ENCODE results near the gene QDPR. TPM values are rescaled to one million over a fixed set of nuclear protein-coding genes. Genes with fewer than 3 reads are reported as not detected.
"Not testable (repeated sequence)": the region's sequence is repeated elsewhere in the genome, so short reads cannot be mapped to it uniquely, and the experiment has no call there.

QDPR gene
- total RNA-seq, 1 donor from 2014 or later, result 38.5 TPM

- intact Hi-C loops (cut with DNase I), result no loop called here
- H3K27ac ChIP-seq, result no peak overlapping the region
- ATAC-seq (peak in 1 of 2 donors; percentile 43), DNase-seq (no peak)
- no peaks in the 10 kb centered on the region for H3K4me1 ChIP-seq
- no peak overlapping the region for H3K4me3 ChIP-seq
- H3K27me3 ChIP-seq (ENCODE audit: low read depth), result no peaks in the 10 kb centered on the region
- H3K9me3 ChIP-seq, result no peaks in the 10 kb centered on the region
- H3K36me3 ChIP-seq, result no peaks in the 10 kb centered on the region
- TF ChIP-seq, protein P1, sequence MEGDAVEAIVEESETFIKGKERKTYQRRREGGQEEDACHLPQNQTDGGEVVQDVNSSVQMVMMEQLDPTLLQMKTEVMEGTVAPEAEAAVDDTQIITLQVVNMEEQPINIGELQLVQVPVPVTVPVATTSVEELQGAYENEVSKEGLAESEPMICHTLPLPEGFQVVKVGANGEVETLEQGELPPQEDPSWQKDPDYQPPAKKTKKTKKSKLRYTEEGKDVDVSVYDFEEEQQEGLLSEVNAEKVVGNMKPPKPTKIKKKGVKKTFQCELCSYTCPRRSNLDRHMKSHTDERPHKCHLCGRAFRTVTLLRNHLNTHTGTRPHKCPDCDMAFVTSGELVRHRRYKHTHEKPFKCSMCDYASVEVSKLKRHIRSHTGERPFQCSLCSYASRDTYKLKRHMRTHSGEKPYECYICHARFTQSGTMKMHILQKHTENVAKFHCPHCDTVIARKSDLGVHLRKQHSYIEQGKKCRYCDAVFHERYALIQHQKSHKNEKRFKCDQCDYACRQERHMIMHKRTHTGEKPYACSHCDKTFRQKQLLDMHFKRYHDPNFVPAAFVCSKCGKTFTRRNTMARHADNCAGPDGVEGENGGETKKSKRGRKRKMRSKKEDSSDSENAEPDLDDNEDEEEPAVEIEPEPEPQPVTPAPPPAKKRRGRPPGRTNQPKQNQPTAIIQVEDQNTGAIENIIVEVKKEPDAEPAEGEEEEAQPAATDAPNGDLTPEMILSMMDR (IDR thresholded peaks at IDR 0.05), result no peak
Observed at GRCh38 chr4:17546222-17546621, 34.3 kb upstream of the QDPR start.

GRCh38 chr4:17545374-17546140 lies 33.7 kb upstream of the QDPR start:
- H3K4me3 ChIP-seq, result no peak overlapping the region
- TF ChIP-seq, protein P1 (IDR thresholded peaks at IDR 0.05), result no peak
- ATAC-seq, result no peak
- no peaks in the 10 kb centered on the region for H3K4me1 ChIP-seq
- no peak for DNase-seq
- no peaks in the 10 kb centered on the region for H3K9me3 ChIP-seq
- no peak overlapping the region for H3K27ac ChIP-seq
- no peaks in the 10 kb centered on the region for H3K36me3 ChIP-seq
- H3K27me3 ChIP-seq (ENCODE audit: low read depth), result no peaks in the 10 kb centered on the region
- intact Hi-C loops (cut with DNase I), result no loop called here

GRCh38 chr4:17544831-17545234 lies 32.9 kb upstream of the QDPR start:
- Histone ChIP-seq H3K4me3 (no peak overlapping the region), H3K27me3 (ENCODE audit: low read depth) (no peaks in the 10 kb centered on the region), H3K4me1 (no peaks in the 10 kb centered on the region), H3K9me3 (no peaks in the 10 kb centered on the region), H3K36me3 (no peaks in the 10 kb centered on the region), H3K27ac (no peak overlapping the region)
- DNase-seq (no peak), ATAC-seq (no peak)
- intact Hi-C loops (cut with DNase I), result no loop called here
- TF ChIP-seq, protein P1 (IDR thresholded peaks at IDR 0.05), result no peak

DNA sequence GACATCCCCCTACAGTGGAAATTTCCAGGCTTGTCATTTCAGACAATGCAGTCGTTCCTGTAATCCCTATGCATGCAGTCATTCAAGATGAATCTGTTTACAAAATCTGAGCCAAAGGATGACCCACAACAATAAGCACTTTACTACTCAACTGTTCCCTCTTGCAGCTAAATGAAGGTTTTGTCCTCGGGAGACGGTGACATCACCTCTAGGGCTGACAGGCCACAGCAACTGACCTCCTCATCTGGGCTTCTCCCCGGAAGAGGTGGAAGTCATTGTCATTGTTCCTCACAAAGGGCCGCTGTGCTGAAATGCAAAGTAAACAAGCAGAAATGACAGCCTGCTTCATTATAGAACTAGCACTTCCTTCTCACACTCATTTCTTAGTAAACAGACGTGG lies 32.3 kb upstream of the QDPR start:
- Histone ChIP-seq H3K4me1 (no peaks in the 10 kb centered on the region), H3K4me3 (no peak overlapping the region), H3K9me3 (no peaks in the 10 kb centered on the region), H3K27ac (no peak overlapping the region), H3K27me3 (ENCODE audit: low read depth) (no peaks in the 10 kb centered on the region), H3K36me3 (no peaks in the 10 kb centered on the region)
- intact Hi-C loops (cut with DNase I), result no loop called here
- DNase-seq, result no peak
- peak in 1 of 2 donors; percentile 20 for ATAC-seq
- TF ChIP-seq, protein P1 (IDR thresholded peaks at IDR 0.05), result no peak

- ATAC-seq; DNase-seq; intact Hi-C loops (cut with DNase I): not testable (repeated sequence)
Observed at GRCh38 chr4:17537060-17537459, 25.2 kb upstream of the QDPR start.

GRCh38 chr4:17535906-17536305 lies 24.0 kb upstream of the QDPR start:
- no peak for ATAC-seq
- TF ChIP-seq, protein P1 (IDR thresholded peaks at IDR 0.05), result no peak

More at GRCh38 chr4:17537060-17537459, 25.2 kb upstream of the QDPR start:
- H3K27me3 ChIP-seq (ENCODE audit: low read depth); H3K9me3 ChIP-seq; H3K36me3 ChIP-seq; H3K27ac ChIP-seq; H3K4me1 ChIP-seq; H3K4me3 ChIP-seq: not testable (repeated sequence)

More at GRCh38 chr4:17535906-17536305, 24.0 kb upstream of the QDPR start:
- no peaks in the 10 kb centered on the region for H3K4me1 ChIP-seq
- no peaks in the 10 kb centered on the region for H3K27me3 ChIP-seq (ENCODE audit: low read depth)
- H3K36me3 ChIP-seq, result no peaks in the 10 kb centered on the region
- DNase-seq, result no peak
- intact Hi-C loops (cut with DNase I), result no loop called here
- no peak overlapping the region for H3K4me3 ChIP-seq
- H3K9me3 ChIP-seq, result no peaks in the 10 kb centered on the region
- no peak overlapping the region for H3K27ac ChIP-seq
